ENCODE measurements around the gene D2HGDH.

Gene D2HGDH

GRCh38 chr2:241752253-241752652 is 17.8 kb downstream of the D2HGDH start:
- TF ChIP-seq CTCF (IDR thresholded peaks at IDR 0.05): no peak

GRCh38 chr2:241752689-241753276 is 18.4 kb downstream of the D2HGDH start:
- TF ChIP-seq CTCF (IDR thresholded peaks at IDR 0.05): no peak

- no peak for TF ChIP-seq CTCF (IDR thresholded peaks at IDR 0.05)
These were observed 19.1 kb downstream of the D2HGDH start for GRCh38 chr2:241753493-241753892.

- no peak for TF ChIP-seq CTCF (IDR thresholded peaks at IDR 0.05)
These were observed 19.6 kb downstream of the D2HGDH start for GRCh38 chr2:241754042-241754441.

- TF ChIP-seq CTCF (IDR thresholded peaks at IDR 0.05): no peak
These were observed 20.7 kb downstream of the D2HGDH start for GRCh38 chr2:241755166-241755565.

- TF ChIP-seq CTCF (IDR thresholded peaks at IDR 0.05): no peak
These were observed 21.3 kb downstream of the D2HGDH start for GRCh38 chr2:241755777-241756176.

- TF ChIP-seq CTCF (IDR thresholded peaks at IDR 0.05): no peak
These were observed 24.8 kb downstream of the D2HGDH start for GRCh38 chr2:241759067-241759807.
